HEK293 (cell line): Measurements from ENCODE around the gene NIPBL.
A peak's percentile ranks its signal among the peaks of the same experiment; 100 is the strongest.

Experiments used
- CTCF ChIA-PET: fragments of 350-600 bp; formaldehyde crosslinking; extraction: SDS; loops from one replicate; lab custom pipeline; 2021; ENCODE audit warnings: antibody characterized with exemption; lab: Yijun Ruan, JAX
- POLR2A ChIA-PET: fragments of 300-600 bp; formaldehyde crosslinking; extraction: SDS; loops from one replicate; lab custom pipeline; 2020; ENCODE audit warnings: antibody characterized with exemption, inconsistent platforms; lab: Yijun Ruan, JAX
- H3K27ac ChIP-seq: fragments of 200-500 bp; sonication (Bioruptor generic); 2 replicates; pipeline ENCODE4 v1.5.1; 2014; ENCODE audit warnings: low read depth, low read length, control low read depth, inconsistent platforms; ENCODE audit errors: extremely low read depth
- H3K36me3 ChIP-seq, 2 experiments: fragments of 200-500 bp in 1 of 2; sonication (Bioruptor generic) in 1 of 2; 1 replicate in 1 of 2; 2 replicates in 1 of 2; pipeline ENCODE4 v1.5.1; 2014 to 2017; ENCODE audit warnings: inconsistent platforms in 2 of 2, low read length in 2 of 2; ENCODE audit not compliant: control insufficient read depth in 2 of 2, insufficient read depth in 1 of 2
- H3K4me1 ChIP-seq: fragments of 200-500 bp; sonication (Bioruptor generic); 2 replicates; pipeline ENCODE4 v1.5.1; 2014; ENCODE audit warnings: mild to moderate bottlenecking, low read length, inconsistent platforms; ENCODE audit not compliant: control insufficient read depth, insufficient read depth
- H3K4me3 ChIP-seq: 2 replicates; pipeline ENCODE4 v1.5.1; 2011; ENCODE audit warnings: low read depth, mild to moderate bottlenecking, control low read depth, low read length, moderate library complexity
- H3K9me3 ChIP-seq: fragments of 200-500 bp; sonication (Bioruptor generic); 2 replicates; pipeline ENCODE4 v1.5.1; 2014; ENCODE audit warnings: low read depth, low read length, inconsistent platforms; ENCODE audit not compliant: control insufficient read depth, insufficient read depth
- GLIS2 ChIP-seq: fragments of 450-650 bp; formaldehyde crosslinking; IDR thresholded peaks from 2 replicates; pipeline ENCODE4 v1.5.1; 2016; ENCODE audit warnings: missing biosample characterization, missing genetic modification characterization
- ZBTB1 ChIP-seq: fragments of 450-650 bp; formaldehyde crosslinking; IDR thresholded peaks from 2 replicates; pipeline ENCODE4 v1.5.1; 2016; ENCODE audit warnings: missing biosample characterization, missing genetic modification characterization
- ZBTB10 ChIP-seq: fragments of 450-650 bp; formaldehyde crosslinking; IDR thresholded peaks from 2 replicates; pipeline ENCODE4 v1.5.1; 2016; ENCODE audit warnings: missing biosample characterization, missing genetic modification characterization
- ZBTB49 ChIP-seq: fragments of 450-650 bp; formaldehyde crosslinking; IDR thresholded peaks from 2 replicates; pipeline ENCODE4 v1.5.1; 2016; ENCODE audit warnings: missing biosample characterization, missing genetic modification characterization, low read depth
- ZBTB8A ChIP-seq: fragments of 450-650 bp; formaldehyde crosslinking; IDR thresholded peaks from 2 replicates; pipeline ENCODE4 v1.5.1; 2016; ENCODE audit warnings: missing biosample characterization, missing genetic modification characterization
- ZNF132 ChIP-seq: fragments of 450-650 bp; formaldehyde crosslinking; IDR thresholded peaks from 2 replicates; pipeline ENCODE4 v1.5.1; 2017; ENCODE audit warnings: missing biosample characterization, missing genetic modification characterization, borderline replicate concordance
- ZNF148 ChIP-seq: fragments of 450-650 bp; formaldehyde crosslinking; IDR thresholded peaks from 2 replicates; pipeline ENCODE4 v1.5.0; 2017; ENCODE audit warnings: missing biosample characterization, missing genetic modification characterization, borderline replicate concordance
- ZNF239 ChIP-seq: fragments of 450-650 bp; formaldehyde crosslinking; IDR thresholded peaks from 2 replicates; pipeline ENCODE4 v1.5.1; 2016; ENCODE audit warnings: missing biosample characterization, missing genetic modification characterization
- ZNF626 ChIP-seq: fragments of 450-650 bp; sonication (Bioruptor Pico); formaldehyde crosslinking; IDR thresholded peaks from 2 replicates; pipeline ENCODE4 v1.5.1; 2018; ENCODE audit warnings: missing biosample characterization, missing genetic modification characterization, inconsistent platforms
- ZNF629 ChIP-seq: fragments of 450-650 bp; formaldehyde crosslinking; IDR thresholded peaks from 2 replicates; pipeline ENCODE4 v1.5.1; 2017; ENCODE audit warnings: missing biosample characterization, missing genetic modification characterization
- ZNF639 ChIP-seq: fragments of 450-650 bp; formaldehyde crosslinking; IDR thresholded peaks from 2 replicates; pipeline ENCODE4 v1.5.1; 2016; ENCODE audit warnings: missing biosample characterization, missing genetic modification characterization
- ZNF654 ChIP-seq: fragments of 450-650 bp; formaldehyde crosslinking; IDR thresholded peaks from 2 replicates; pipeline ENCODE4 v1.5.1; 2016; ENCODE audit warnings: low read depth, missing biosample characterization, missing genetic modification characterization

The NIPBL gene

GRCh38 chr5:36876965-36877666 lies 547 bp downstream of the NIPBL start (continued):
- TF ChIP-seq ZNF639 (tag by site-specific recombination) (no peak), ZNF239 (tag by site-specific recombination) (0 out of 2 replicates have a peak, but pooled peaks have one; percentile 6), ZBTB1 (tag by site-specific recombination) (no peak), GLIS2 (tag by site-specific recombination) (peak; percentile 49; the same call in 1 of the 2 replicates), ZNF148 (no peak)

- Histone ChIP-seq H3K27ac (peak overlapping the region; percentile 99), H3K9me3 (no peaks in the 10 kb centered on the region), H3K36me3 (no peaks in the 10 kb centered on the region; a peak in 1 of 3 replicates), H3K4me1 (peaks cover 17% of the 10 kb centered on the region), H3K4me3 (peak overlapping the region; percentile 95)
- ChIA-PET POLR2A (interaction anchor here (1.0 to 4.7 kb wide), 7 partner anchors 11 to 493 kb away, joined by 3 to 22 read pairs (median 6); partner anchors contain the start of gene NUP155), CTCF (interaction anchor here (0.7 to 2.9 kb wide), 7 partner anchors 9 to 129 kb away, joined by 3 to 8 read pairs (median 3); no protein-coding TSS in a partner anchor)
- TF ChIP-seq ZNF629 (tag by site-specific recombination), result peak; percentile 64
- 0 out of 2 replicates have a peak, but pooled peaks have one; percentile 3 for TF ChIP-seq ZBTB8A (tag by site-specific recombination)
- TF ChIP-seq ZNF132 (tag by site-specific recombination), result no peak
- no peak for TF ChIP-seq ZBTB49 (tag by site-specific recombination)
- no peak for TF ChIP-seq ZNF626 (tag by site-specific recombination)
- TF ChIP-seq ZNF654 (tag by site-specific recombination), result 0 out of 2 replicates have a peak, but pooled peaks have one; percentile 2
- TF ChIP-seq ZBTB10 (tag by site-specific recombination), result no peak
These were observed 1.3 kb downstream of the NIPBL start for GRCh38 chr5:36877667-36878391.
